H9 (cell line): Measurements from ENCODE around the gene ZBP1. TPM values are rescaled to one million over a fixed set of nuclear protein-coding genes. Genes with fewer than 3 reads are reported as not detected.

Experiments used
- DNase-seq: peaks from one replicate; pipeline ENCODE4 v3.0.0-alpha.2; 2017
- H2AFZ ChIP-seq: one replicate; pipeline ENCODE4 v1.6.1; 2013; ENCODE audit warnings: mild to moderate bottlenecking, low read length, control low read depth, moderate library complexity
- H2AK5ac ChIP-seq: 2 replicates; pipeline ENCODE4 v1.6.1; 2013; ENCODE audit warnings: low read length, control low read depth, mixed read lengths; ENCODE audit not compliant: insufficient read length
- H2BK120ac ChIP-seq: one replicate; pipeline ENCODE4 v1.6.1; 2013; ENCODE audit warnings: low read depth, mild to moderate bottlenecking, low read length, control low read depth, inconsistent platforms; ENCODE audit not compliant: poor library complexity, severe bottlenecking
- H2BK12ac ChIP-seq: 2 replicates; pipeline ENCODE4 v1.6.1; 2013; ENCODE audit warnings: low read length, control low read depth, mixed read lengths, low read depth; ENCODE audit not compliant: insufficient read length
- H2BK15ac ChIP-seq: 2 replicates; pipeline ENCODE4 v1.6.1; 2013; ENCODE audit warnings: low read depth, low read length, control low read depth
- H2BK20ac ChIP-seq: one replicate; pipeline ENCODE4 v1.6.1; 2013; ENCODE audit warnings: low read depth, mild to moderate bottlenecking, low read length, control low read depth, inconsistent platforms; ENCODE audit not compliant: poor library complexity, severe bottlenecking
- H2BK5ac ChIP-seq: 2 replicates; pipeline ENCODE4 v1.6.1; 2013; ENCODE audit warnings: low read length, control low read depth, mixed read lengths; ENCODE audit not compliant: insufficient read length
- H3K14ac ChIP-seq: 2 replicates; pipeline ENCODE4 v1.6.1; 2013; ENCODE audit warnings: low read length, control low read depth; ENCODE audit not compliant: insufficient read depth
- H3K18ac ChIP-seq: 2 replicates; pipeline ENCODE4 v1.6.1; 2013; ENCODE audit warnings: low read depth, mild to moderate bottlenecking, mixed read lengths, low read length, control low read depth; ENCODE audit not compliant: insufficient read length
- H3K23ac ChIP-seq: 2 replicates; pipeline ENCODE4 v1.6.1; 2013; ENCODE audit warnings: low read length, control low read depth, mixed read lengths, low read depth; ENCODE audit not compliant: insufficient read length
- H3K23me2 ChIP-seq: 2 replicates; pipeline ENCODE4 v1.6.1; 2013; ENCODE audit warnings: low read depth, mild to moderate bottlenecking, mixed read lengths, low read length, control low read depth; ENCODE audit not compliant: insufficient read length, poor library complexity, severe bottlenecking
- H3K27ac ChIP-seq: 2 replicates; pipeline ENCODE4 v1.5.1; 2013; ENCODE audit warnings: low read length, control low read depth, mixed read lengths, low read depth; ENCODE audit not compliant: insufficient read length
- H3K27me3 ChIP-seq: 2 replicates; pipeline ENCODE4 v1.6.1; 2013; ENCODE audit warnings: low read length, control low read depth, inconsistent platforms; ENCODE audit not compliant: insufficient read depth
- H3K4ac ChIP-seq: 2 replicates; pipeline ENCODE4 v1.6.1; 2013; ENCODE audit warnings: low read depth, mild to moderate bottlenecking, control low read depth, inconsistent platforms, low read length, moderate library complexity
- H3K4me1 ChIP-seq: 2 replicates; pipeline ENCODE4 v1.6.1; 2013; ENCODE audit warnings: low read length, control low read depth, inconsistent platforms; ENCODE audit not compliant: insufficient read depth
- H3K4me2 ChIP-seq: 2 replicates; pipeline ENCODE4 v1.6.1; 2013; ENCODE audit warnings: low read length, control low read depth, mixed read lengths; ENCODE audit not compliant: insufficient read length, insufficient read depth
- H3K56ac ChIP-seq: 2 replicates; pipeline ENCODE4 v1.6.1; 2013; ENCODE audit warnings: low read depth, mild to moderate bottlenecking, mixed read lengths, low read length, control low read depth; ENCODE audit not compliant: insufficient read length
- H3K79me1 ChIP-seq: 2 replicates; pipeline ENCODE4 v1.6.1; 2013; ENCODE audit warnings: low read depth, mild to moderate bottlenecking, moderate library complexity, low read length, control low read depth, inconsistent platforms; ENCODE audit not compliant: insufficient read depth, poor library complexity, severe bottlenecking
- H3K79me2 ChIP-seq: 2 replicates; pipeline ENCODE4 v1.6.1; 2013; ENCODE audit warnings: low read length, control low read depth, inconsistent platforms; ENCODE audit not compliant: insufficient read depth
- H3K9ac ChIP-seq: 2 replicates; pipeline ENCODE4 v1.6.1; 2013; ENCODE audit warnings: low read length, control low read depth, mixed read lengths; ENCODE audit not compliant: insufficient read length; ENCODE audit errors: extremely low read depth
- H3K9me3 ChIP-seq: one replicate; pipeline ENCODE4 v1.6.1; 2013; ENCODE audit warnings: low read depth, low read length, inconsistent platforms; ENCODE audit not compliant: control insufficient read depth
- H3T11ph ChIP-seq: one replicate; pipeline ENCODE4 v1.6.1; 2013; ENCODE audit warnings: mild to moderate bottlenecking, low read length, control low read depth, inconsistent platforms
- H4K20me1 ChIP-seq: one replicate; pipeline ENCODE4 v1.6.1; 2013; ENCODE audit not compliant: control insufficient read depth, insufficient read length, insufficient read depth
- H4K5ac ChIP-seq: 2 replicates; pipeline ENCODE4 v1.6.1; 2013; ENCODE audit warnings: low read depth, mild to moderate bottlenecking, mixed read lengths, low read length, control low read depth; ENCODE audit not compliant: insufficient read length
- H4K8ac ChIP-seq: replicated peaks from 2 replicates; pipeline ENCODE4 v1.6.1; 2013; ENCODE audit warnings: low read length, control low read depth, mixed read lengths, low read depth; ENCODE audit not compliant: insufficient read length
- H4K91ac ChIP-seq: 2 replicates; pipeline ENCODE4 v1.6.1; 2013; ENCODE audit warnings: low read depth, mild to moderate bottlenecking, moderate library complexity, mixed read lengths, low read length, control low read depth; ENCODE audit not compliant: insufficient read length
- H3K27ac Mint-ChIP-seq, 3 experiments: 2 replicates in 2 of 3; 3 replicates in 1 of 3; pipeline ENCODE4 v1.8.0; 2020 to 2021; ENCODE audit warnings: mixed read lengths in 3 of 3, mild to moderate bottlenecking in 1 of 3, moderate library complexity in 1 of 3
- H3K27me3 Mint-ChIP-seq: 2 replicates; pipeline ENCODE4 v1.8.0; 2021; ENCODE audit warnings: low read depth, mild to moderate bottlenecking, moderate library complexity, mixed read lengths
- H3K36me3 Mint-ChIP-seq, 3 experiments: 2 replicates in 2 of 3; 3 replicates in 1 of 3; pipeline ENCODE4 v1.8.0; 2020 to 2021; ENCODE audit warnings: low read depth in 3 of 3, mixed read lengths in 3 of 3; ENCODE audit not compliant: insufficient read depth in 1 of 3
- H3K4me1 Mint-ChIP-seq, 2 experiments: 2 replicates each; pipeline ENCODE4 v1.8.0; 2020; ENCODE audit warnings: mixed read lengths in 2 of 2
- H3K4me3 Mint-ChIP-seq, 2 experiments: 2 replicates in 1 of 2; 3 replicates in 1 of 2; pipeline ENCODE4 v1.8.0; 2020 to 2021; ENCODE audit warnings: mild to moderate bottlenecking in 2 of 2, mixed read lengths in 2 of 2, moderate library complexity in 1 of 2
- H3K9me3 Mint-ChIP-seq, 2 experiments: 2 replicates in 1 of 2; 3 replicates in 1 of 2; pipeline ENCODE4 v1.8.0; 2020; ENCODE audit warnings: mild to moderate bottlenecking in 2 of 2, mixed read lengths in 2 of 2, moderate library complexity in 1 of 2
- WGBS: extraction: QIAGEN DNeasy Blood & Tissue Kit; methylation state at CpG from one replicate; pipeline ENCODE4 v1.1.7; 2013; ENCODE audit warnings: missing lambda C conversion rate, low lambda C conversion rate, mixed read lengths; ENCODE audit not compliant: insufficient read length; ENCODE audit errors: extremely low coverage; 5-methylcytosine and 5-hydroxymethylcytosine counted together
- total RNA-seq: library from RNA; stranded (reverse); gene quantifications from 2 replicates; pipeline ENCODE4 v1.2.1, GENCODE V29; 2021
- TF ChIP-seq, protein P1 (sequence below): fragments of 200-600 bp; sonication (generic); conservative IDR thresholded peaks from 3 replicates; pipeline ENCODE4 v1.8.0; 2021; ENCODE audit warnings: antibody characterized with exemption, mild to moderate bottlenecking

Gene ZBP1
- total RNA-seq, 1 experiment from 2014 or later, result not detected

DNA sequence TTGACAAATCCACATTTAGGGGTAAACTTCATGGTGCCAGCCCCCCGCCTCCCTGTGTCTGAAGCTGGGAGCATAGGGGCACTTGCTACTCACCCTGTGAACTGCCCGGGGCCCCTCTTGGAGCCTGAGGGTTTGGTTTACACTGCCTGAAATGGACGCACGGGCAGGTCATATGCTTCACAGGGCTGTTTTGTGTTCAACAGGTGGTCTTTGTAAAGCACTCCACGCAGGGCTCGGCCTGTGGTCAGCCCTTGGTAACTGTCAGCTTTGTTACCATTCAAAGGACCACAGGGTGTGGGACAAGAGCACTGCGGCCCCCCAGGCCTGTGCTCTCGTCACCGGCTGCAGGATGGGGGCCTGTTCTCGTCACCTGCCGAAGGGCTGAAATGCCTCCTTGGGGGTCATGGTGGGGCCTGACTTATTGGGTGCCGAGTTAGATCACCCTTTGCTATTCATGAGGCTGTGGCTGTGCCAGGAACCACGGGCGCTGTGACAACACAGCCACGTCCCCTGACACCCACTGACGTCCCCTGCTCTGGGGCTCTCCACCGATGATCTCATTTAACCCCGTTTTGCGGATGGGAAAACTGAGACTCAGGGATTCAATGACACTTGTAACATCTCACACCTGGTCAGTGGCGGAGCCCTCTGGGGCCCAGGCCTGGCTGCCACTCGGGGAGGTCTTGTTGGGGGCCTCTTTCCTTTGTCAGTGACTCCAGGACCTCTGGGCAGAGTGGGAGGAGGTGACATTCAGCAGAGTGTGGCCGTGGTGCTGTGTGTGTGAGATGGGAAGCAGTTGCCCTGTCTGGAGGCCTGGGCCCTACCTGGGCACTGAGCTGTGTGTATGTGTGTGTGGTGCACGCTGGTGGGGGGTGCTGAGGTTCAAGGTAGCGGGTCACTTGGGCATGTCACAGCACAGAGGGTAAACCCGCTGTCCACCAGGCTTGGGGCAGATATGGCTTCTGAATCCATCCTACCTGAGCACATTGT, 24.9 kb downstream of the ZBP1 start:
- H2BK120ac ChIP-seq, result no peak overlapping the region
- no peak overlapping the region for H3K4me3 Mint-ChIP-seq
- H3K4me1 ChIP-seq, result no peaks in the 10 kb centered on the region
- no peaks in the 10 kb centered on the region for H3K36me3 Mint-ChIP-seq
- no peak overlapping the region for H3K9ac ChIP-seq
- no peaks in the 10 kb centered on the region for H3K9me3 Mint-ChIP-seq
- no peaks in the 10 kb centered on the region for H3K79me2 ChIP-seq
- H2BK5ac ChIP-seq, result no peak overlapping the region
- H4K91ac ChIP-seq, result no peak overlapping the region
- H3K9me3 ChIP-seq, result no peaks in the 10 kb centered on the region
- H3K27ac Mint-ChIP-seq, result no peak overlapping the region; a peak in 1 of 7 replicates
- no peaks in the 10 kb centered on the region for H3K79me1 ChIP-seq
- no peak overlapping the region for H3K18ac ChIP-seq
- no peak overlapping the region for H3K56ac ChIP-seq
- TF ChIP-seq, protein P1, sequence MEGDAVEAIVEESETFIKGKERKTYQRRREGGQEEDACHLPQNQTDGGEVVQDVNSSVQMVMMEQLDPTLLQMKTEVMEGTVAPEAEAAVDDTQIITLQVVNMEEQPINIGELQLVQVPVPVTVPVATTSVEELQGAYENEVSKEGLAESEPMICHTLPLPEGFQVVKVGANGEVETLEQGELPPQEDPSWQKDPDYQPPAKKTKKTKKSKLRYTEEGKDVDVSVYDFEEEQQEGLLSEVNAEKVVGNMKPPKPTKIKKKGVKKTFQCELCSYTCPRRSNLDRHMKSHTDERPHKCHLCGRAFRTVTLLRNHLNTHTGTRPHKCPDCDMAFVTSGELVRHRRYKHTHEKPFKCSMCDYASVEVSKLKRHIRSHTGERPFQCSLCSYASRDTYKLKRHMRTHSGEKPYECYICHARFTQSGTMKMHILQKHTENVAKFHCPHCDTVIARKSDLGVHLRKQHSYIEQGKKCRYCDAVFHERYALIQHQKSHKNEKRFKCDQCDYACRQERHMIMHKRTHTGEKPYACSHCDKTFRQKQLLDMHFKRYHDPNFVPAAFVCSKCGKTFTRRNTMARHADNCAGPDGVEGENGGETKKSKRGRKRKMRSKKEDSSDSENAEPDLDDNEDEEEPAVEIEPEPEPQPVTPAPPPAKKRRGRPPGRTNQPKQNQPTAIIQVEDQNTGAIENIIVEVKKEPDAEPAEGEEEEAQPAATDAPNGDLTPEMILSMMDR, result no peak
- H3K23me2 ChIP-seq, result no peaks in the 10 kb centered on the region
- WGBS, result no CpG with 5 or more reads among the region's 25 CpGs
- H3K27me3 ChIP-seq, result no peaks in the 10 kb centered on the region
- no peak overlapping the region for H3K4ac ChIP-seq
- no peak overlapping the region for H2AK5ac ChIP-seq
- no peak for DNase-seq
- no peak overlapping the region for H3K27ac ChIP-seq
- H4K20me1 ChIP-seq, result no peaks in the 10 kb centered on the region
- no peak overlapping the region for H4K5ac ChIP-seq
- H2BK12ac ChIP-seq, result no peak overlapping the region
- no peak overlapping the region for H3K4me2 ChIP-seq
- no peak overlapping the region for H3T11ph ChIP-seq
- H2AFZ ChIP-seq, result no peak overlapping the region
- H3K14ac ChIP-seq, result no peak overlapping the region
- no peak overlapping the region for H2BK20ac ChIP-seq
- H3K27me3 Mint-ChIP-seq, result peaks cover 6% of the 10 kb centered on the region
- peaks cover 13 to 27% of the 10 kb centered on the region in 2 experiments for H3K4me1 Mint-ChIP-seq
- no peak overlapping the region for H4K8ac ChIP-seq
- no peak overlapping the region for H3K23ac ChIP-seq
- H2BK15ac ChIP-seq, result no peak overlapping the region
